Activated T-cell treated with anti-CD3 and anti-CD28 coated beads, Interleukin-2, amount 50 U/mL, for 24 hours (primary cell): ENCODE results near the gene HIVEP3.

Experiments
- DNase-seq: peaks from one replicate; pipeline ENCODE4 v3.0.0-alpha.2; 2020
- H3K27ac Mint-ChIP-seq: 2 replicates; pipeline ENCODE4 v1.8.0; 2020; ENCODE audit warnings: mild to moderate bottlenecking, mixed read lengths
- H3K27me3 Mint-ChIP-seq: 2 replicates; pipeline ENCODE4 v1.8.0; 2020; ENCODE audit warnings: mixed read lengths
- H3K36me3 Mint-ChIP-seq: 2 replicates; pipeline ENCODE4 v1.8.0; 2020; ENCODE audit warnings: low read depth, mixed read lengths
- H3K4me1 Mint-ChIP-seq: 2 replicates; pipeline ENCODE4 v1.8.0; 2020; ENCODE audit warnings: low read depth, mixed read lengths
- H3K4me3 Mint-ChIP-seq: 2 replicates; pipeline ENCODE4 v1.8.0; 2020; ENCODE audit warnings: mild to moderate bottlenecking, moderate library complexity, mixed read lengths
- H3K9me3 Mint-ChIP-seq: 2 replicates; pipeline ENCODE4 v1.8.0; 2020; ENCODE audit warnings: mixed read lengths

Gene HIVEP3

GRCh38 chr1:41846625-41847405 lies 71.9 kb downstream of the HIVEP3 start:
- Mint-ChIP-seq H3K9me3 (no peaks in the 10 kb centered on the region), H3K36me3 (peaks cover 7% of the 10 kb centered on the region), H3K27ac (no peak overlapping the region), H3K4me1 (peaks cover 59% of the 10 kb centered on the region), H3K27me3 (no peaks in the 10 kb centered on the region), H3K4me3 (no peak overlapping the region)
- DNase-seq: no peak

DNA sequence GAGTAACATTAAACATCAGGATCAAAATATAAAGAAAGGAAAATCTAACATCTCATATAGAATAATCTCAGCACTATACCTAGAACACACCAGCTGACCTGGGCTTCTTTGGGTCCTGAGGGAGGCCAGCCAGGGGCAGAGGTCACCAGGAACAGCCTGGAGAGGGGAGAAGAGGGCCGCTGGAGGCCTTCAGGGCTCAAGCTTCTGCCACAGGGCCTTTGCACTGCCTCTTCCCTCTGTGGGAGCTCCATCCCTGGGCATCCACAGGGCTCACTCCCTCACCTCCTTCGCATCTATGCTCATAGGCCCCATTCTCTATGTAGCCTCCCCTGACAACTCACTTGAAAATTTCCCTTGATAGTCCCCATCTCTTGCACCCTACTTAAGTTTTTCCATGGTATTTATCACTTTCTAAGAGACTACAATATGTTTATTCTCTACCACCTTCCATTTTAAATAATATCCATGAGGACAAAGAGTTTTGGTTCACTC lies 73.9 kb downstream of the HIVEP3 start:
- no peak for DNase-seq
- H3K4me1 Mint-ChIP-seq: peaks cover 51% of the 10 kb centered on the region
- no peaks in the 10 kb centered on the region for H3K9me3 Mint-ChIP-seq
- H3K27ac Mint-ChIP-seq: no peak overlapping the region
- peaks cover 7% of the 10 kb centered on the region for H3K36me3 Mint-ChIP-seq
- no peak overlapping the region for H3K4me3 Mint-ChIP-seq
- H3K27me3 Mint-ChIP-seq: no peaks in the 10 kb centered on the region

- Mint-ChIP-seq H3K9me3 (no peaks in the 10 kb centered on the region), H3K4me1 (peaks cover 46% of the 10 kb centered on the region), H3K27me3 (no peaks in the 10 kb centered on the region), H3K36me3 (peaks cover 7% of the 10 kb centered on the region), H3K27ac (no peak overlapping the region), H3K4me3 (no peak overlapping the region)
- no peak for DNase-seq
These were observed 74.5 kb downstream of the HIVEP3 start for GRCh38 chr1:41844255-41844654.

DNA sequence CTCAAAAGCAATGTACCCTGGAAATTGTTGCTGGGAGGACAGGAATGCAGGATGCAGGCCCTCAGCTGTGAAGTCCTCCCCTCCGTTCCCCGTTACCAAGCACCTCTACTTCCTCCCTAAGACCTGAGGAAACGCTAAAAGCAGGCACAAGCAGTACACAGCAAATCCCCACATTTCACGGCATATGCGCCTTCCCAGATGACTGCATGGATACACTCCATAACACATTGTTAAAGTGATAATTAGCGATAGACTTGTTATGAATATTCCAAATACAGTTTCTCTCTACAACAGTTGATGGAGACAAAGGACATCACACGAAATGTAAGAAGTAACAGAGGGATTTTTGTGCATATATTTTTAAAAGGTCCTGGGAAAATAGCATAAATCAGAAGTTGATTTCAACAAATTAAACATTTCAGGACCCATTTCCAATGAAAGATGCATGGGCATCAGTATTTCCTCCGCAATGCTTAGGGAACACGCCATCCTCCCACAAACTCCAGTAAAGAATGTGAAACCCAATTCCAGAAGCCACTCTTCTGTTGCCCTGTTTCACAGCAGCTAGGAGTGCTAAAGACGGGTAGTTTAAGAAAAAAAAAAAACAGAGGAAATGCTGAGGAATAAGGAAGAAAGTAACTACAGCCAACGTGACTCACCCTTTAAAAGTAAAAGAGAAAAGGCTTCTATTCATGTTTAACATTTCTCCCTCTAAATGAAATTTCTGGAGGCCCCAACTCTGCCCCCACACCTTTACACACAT lies 75.5 kb downstream of the HIVEP3 start:
- no peak for DNase-seq
- peaks cover 39% of the 10 kb centered on the region for H3K4me1 Mint-ChIP-seq

DNA sequence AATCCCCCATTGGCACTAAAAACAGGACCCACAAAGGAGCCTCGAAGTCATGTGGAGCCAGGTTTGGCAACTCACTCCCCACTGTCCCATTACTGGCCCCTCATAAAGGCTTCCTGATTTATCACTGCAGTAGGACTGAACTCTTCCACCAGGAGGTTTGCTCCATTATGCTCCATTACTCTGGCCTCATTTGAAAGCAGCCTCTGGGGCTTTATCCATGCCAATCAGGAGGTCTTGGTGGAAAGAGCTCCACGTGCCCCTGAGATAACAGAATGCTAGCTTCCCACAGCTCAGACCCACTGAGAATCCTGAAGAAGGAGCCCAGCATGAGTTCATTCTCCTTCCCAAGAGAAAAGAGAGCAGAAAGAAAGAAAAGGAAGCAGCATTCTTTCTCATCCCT lies 76.4 kb downstream of the HIVEP3 start:
- DNase-seq: no peak
- no peak overlapping the region for H3K27ac Mint-ChIP-seq
- H3K4me1 Mint-ChIP-seq: peaks cover 34% of the 10 kb centered on the region
- H3K36me3 Mint-ChIP-seq: peaks cover 7% of the 10 kb centered on the region
- no peaks in the 10 kb centered on the region for H3K9me3 Mint-ChIP-seq
- H3K4me3 Mint-ChIP-seq: no peak overlapping the region
- no peaks in the 10 kb centered on the region for H3K27me3 Mint-ChIP-seq

More for the DNA sequence above, 75.5 kb downstream of the HIVEP3 start:
- no peak overlapping the region for H3K27ac Mint-ChIP-seq
- H3K27me3 Mint-ChIP-seq: no peaks in the 10 kb centered on the region
- no peak overlapping the region for H3K4me3 Mint-ChIP-seq
- no peaks in the 10 kb centered on the region for H3K9me3 Mint-ChIP-seq
- peaks cover 7% of the 10 kb centered on the region for H3K36me3 Mint-ChIP-seq

DNA sequence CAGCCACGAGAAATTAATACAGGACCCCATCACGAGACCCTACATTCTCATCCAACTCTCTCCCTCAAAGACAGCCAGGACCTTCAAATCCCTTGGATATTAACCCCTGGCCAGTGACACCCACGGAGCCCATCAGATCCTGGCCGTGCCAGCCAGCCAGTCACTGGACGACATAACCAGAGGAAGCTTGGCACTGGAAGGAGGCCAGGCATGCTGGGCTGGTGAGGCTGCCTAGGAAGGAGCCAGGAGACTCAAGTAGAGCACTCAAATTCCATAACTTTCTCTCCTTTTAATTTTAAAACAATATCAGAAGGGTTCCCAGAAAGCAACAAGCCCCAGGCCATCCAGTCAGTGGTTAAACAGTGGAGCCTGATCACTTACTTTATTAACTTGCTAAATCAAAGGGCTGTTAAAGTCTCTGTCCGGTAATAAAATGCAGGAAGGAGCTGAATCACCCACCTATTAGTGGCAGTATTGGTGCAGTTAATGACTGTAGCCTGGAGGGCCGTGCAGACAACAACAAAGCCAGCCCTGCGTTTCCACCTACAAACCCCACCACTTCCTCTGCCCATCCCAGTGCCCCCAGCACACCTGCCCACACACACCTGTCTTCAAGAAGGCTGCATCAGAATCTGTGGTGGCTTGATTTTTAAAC lies 78.0 kb downstream of the HIVEP3 start:
- no peaks in the 10 kb centered on the region for H3K9me3 Mint-ChIP-seq
- no peak for DNase-seq
- H3K27me3 Mint-ChIP-seq: no peaks in the 10 kb centered on the region
- H3K4me1 Mint-ChIP-seq: peaks cover 23% of the 10 kb centered on the region
- H3K27ac Mint-ChIP-seq: no peak overlapping the region
- H3K4me3 Mint-ChIP-seq: no peak overlapping the region
- no peaks in the 10 kb centered on the region for H3K36me3 Mint-ChIP-seq

GRCh38 chr1:41838266-41838665 lies 80.5 kb downstream of the HIVEP3 start:
- H3K4me3 Mint-ChIP-seq: no peak overlapping the region
- H3K9me3 Mint-ChIP-seq: no peaks in the 10 kb centered on the region
- DNase-seq: no peak

DNA sequence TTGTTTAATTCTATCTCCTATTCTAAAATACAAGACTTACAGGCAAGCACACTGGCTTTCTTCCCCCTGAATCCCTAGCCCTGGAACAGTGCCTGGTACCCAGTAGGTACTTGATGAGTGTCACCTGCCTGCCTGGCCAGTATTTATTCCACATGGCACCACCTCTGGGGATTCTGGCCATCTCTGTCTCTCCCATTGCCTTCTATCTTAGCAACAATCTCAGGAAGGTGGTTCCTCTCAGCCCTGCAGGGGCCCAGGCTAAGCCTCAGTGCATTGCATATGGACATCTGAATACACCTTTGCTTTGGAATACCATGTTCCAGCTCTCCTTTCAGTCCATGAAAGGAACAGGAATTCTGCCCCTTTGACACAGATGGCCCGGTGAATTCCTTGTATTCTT lies 81.0 kb downstream of the HIVEP3 start:
- peaks cover 8% of the 10 kb centered on the region for H3K4me1 Mint-ChIP-seq
- no peak overlapping the region for H3K4me3 Mint-ChIP-seq
- no peaks in the 10 kb centered on the region for H3K9me3 Mint-ChIP-seq
- H3K27ac Mint-ChIP-seq: no peak overlapping the region
- H3K27me3 Mint-ChIP-seq: no peaks in the 10 kb centered on the region
- no peak for DNase-seq
- H3K36me3 Mint-ChIP-seq: no peaks in the 10 kb centered on the region

More at GRCh38 chr1:41838266-41838665, 80.5 kb downstream of the HIVEP3 start:
- Mint-ChIP-seq H3K4me1 (peaks cover 8% of the 10 kb centered on the region), H3K27ac (no peak overlapping the region), H3K27me3 (no peaks in the 10 kb centered on the region), H3K36me3 (no peaks in the 10 kb centered on the region)

- H3K9me3 Mint-ChIP-seq: no peaks in the 10 kb centered on the region
- no peak overlapping the region for H3K4me3 Mint-ChIP-seq
- H3K27ac Mint-ChIP-seq: no peak overlapping the region
- H3K4me1 Mint-ChIP-seq: no peaks in the 10 kb centered on the region
- H3K27me3 Mint-ChIP-seq: no peaks in the 10 kb centered on the region
- H3K36me3 Mint-ChIP-seq: no peaks in the 10 kb centered on the region
- DNase-seq: no peak
These were observed 83.2 kb downstream of the HIVEP3 start for GRCh38 chr1:41835485-41835884.

DNA sequence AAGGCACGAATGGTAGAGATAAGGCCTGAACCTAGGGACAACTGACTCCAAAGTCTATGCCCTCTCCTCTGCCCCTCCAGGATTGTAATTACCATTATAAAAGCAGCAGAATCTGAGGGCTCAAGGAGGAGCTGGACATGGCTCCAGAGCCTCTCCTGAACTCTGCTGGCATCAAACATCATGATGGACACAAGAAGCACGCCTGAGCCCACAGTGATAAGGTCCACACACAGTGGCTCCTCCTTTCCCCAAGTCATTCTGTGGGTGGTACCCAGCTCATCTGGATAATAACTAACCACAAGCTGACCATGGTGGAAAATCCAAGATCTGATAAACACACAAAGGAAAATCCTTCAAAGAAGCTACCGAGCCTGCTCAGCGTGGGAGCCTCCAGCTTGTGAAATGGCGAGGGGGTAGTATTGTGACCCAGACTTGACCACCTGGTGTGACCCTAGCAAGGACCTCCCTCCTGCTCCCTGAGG lies 85.2 kb downstream of the HIVEP3 start:
- no peaks in the 10 kb centered on the region for H3K9me3 Mint-ChIP-seq
- no peaks in the 10 kb centered on the region for H3K36me3 Mint-ChIP-seq
- DNase-seq: no peak
- no peak overlapping the region for H3K27ac Mint-ChIP-seq
- H3K4me3 Mint-ChIP-seq: no peak overlapping the region
- H3K4me1 Mint-ChIP-seq: no peaks in the 10 kb centered on the region
- H3K27me3 Mint-ChIP-seq: no peaks in the 10 kb centered on the region

GRCh38 chr1:41830726-41831125 lies 88.0 kb downstream of the HIVEP3 start:
- no peak for DNase-seq
- no peaks in the 10 kb centered on the region for H3K36me3 Mint-ChIP-seq
- no peaks in the 10 kb centered on the region for H3K9me3 Mint-ChIP-seq
- no peaks in the 10 kb centered on the region for H3K4me1 Mint-ChIP-seq
- no peak overlapping the region for H3K27ac Mint-ChIP-seq
- H3K4me3 Mint-ChIP-seq: no peak overlapping the region
- no peaks in the 10 kb centered on the region for H3K27me3 Mint-ChIP-seq

- no peak for DNase-seq
These were observed 90.6 kb downstream of the HIVEP3 start for GRCh38 chr1:41827991-41828570.

DNA sequence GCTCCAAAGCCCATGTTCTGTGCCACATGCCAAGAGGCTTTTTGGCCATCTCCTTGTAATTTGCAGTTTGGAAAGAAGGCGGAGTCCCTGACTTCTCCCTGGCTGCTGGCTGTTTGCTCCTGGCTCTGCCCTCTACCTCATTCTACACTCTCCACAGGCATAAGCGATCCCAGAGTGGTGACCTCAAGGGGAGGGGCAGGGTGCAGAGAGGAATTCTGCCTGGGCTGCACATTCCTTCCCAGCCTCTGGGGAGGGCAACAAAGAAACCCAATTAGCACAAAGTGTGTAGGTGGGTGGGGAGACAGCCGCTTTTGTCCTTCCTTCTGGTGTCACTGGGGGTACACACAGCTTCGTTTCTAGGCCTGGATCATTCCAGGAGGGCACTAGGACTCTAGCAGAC lies 95.3 kb downstream of the HIVEP3 start:
- H3K27me3 Mint-ChIP-seq: no peaks in the 10 kb centered on the region

More at GRCh38 chr1:41827991-41828570, 90.6 kb downstream of the HIVEP3 start:
- Mint-ChIP-seq H3K27ac (no peak overlapping the region), H3K9me3 (no peaks in the 10 kb centered on the region), H3K36me3 (no peaks in the 10 kb centered on the region), H3K27me3 (no peaks in the 10 kb centered on the region), H3K4me3 (no peak overlapping the region), H3K4me1 (no peaks in the 10 kb centered on the region)

DNA sequence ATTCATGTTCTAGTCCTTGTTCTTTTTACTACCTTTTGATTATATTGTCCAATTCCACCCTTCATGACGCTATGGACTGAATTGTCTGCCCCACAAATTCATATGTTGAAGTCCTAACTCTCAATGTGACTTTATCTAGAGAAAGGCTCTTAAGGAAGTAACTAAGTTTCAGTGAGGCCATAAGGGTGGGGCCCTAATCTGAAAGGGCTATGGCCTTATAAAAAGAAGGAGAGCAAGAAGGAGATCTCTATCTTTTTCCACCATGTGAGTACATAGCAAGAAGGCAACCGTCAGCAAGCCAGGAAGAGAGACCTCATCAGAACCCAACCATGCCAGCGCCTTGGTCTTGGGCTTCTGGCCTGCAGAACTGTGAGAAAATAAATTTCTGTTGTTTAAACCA lies 95.9 kb downstream of the HIVEP3 start:
- no peak for DNase-seq
- no peaks in the 10 kb centered on the region for H3K9me3 Mint-ChIP-seq
- no peaks in the 10 kb centered on the region for H3K27me3 Mint-ChIP-seq
- peaks cover 17% of the 10 kb centered on the region for H3K4me1 Mint-ChIP-seq
- no peaks in the 10 kb centered on the region for H3K36me3 Mint-ChIP-seq
- no peak overlapping the region for H3K27ac Mint-ChIP-seq
- H3K4me3 Mint-ChIP-seq: no peak overlapping the region

More for the DNA sequence above, 95.3 kb downstream of the HIVEP3 start:
- Mint-ChIP-seq H3K27ac (no peak overlapping the region), H3K9me3 (no peaks in the 10 kb centered on the region), H3K4me1 (peaks cover 17% of the 10 kb centered on the region), H3K36me3 (no peaks in the 10 kb centered on the region), H3K4me3 (no peak overlapping the region)
- DNase-seq: no peak
